ENCODE measurements around the gene CFAP20DC. TPM values are rescaled to one million over a fixed set of nuclear protein-coding genes. Genes with fewer than 3 reads are reported as not detected.
A peak's percentile ranks its signal among the peaks of the same experiment; 100 is the strongest.
"Not testable (repeated sequence)": the region's sequence is repeated elsewhere in the genome, so short reads cannot be mapped to it uniquely, and the experiment has no call there.

CFAP20DC gene
- 1.6 TPM for total RNA-seq

GRCh38 chr3:59049671-59050331, at the start of gene CFAP20DC:
TSS of gene CFAP20DC (minus strand) at chr3:59050025. CDS start at chr3:59049631, 394 bp downstream.
- no peaks in the 10 kb centered on the region for H3K36me3 ChIP-seq (ENCODE audit: control insufficient read depth in 3 of 3, insufficient read depth in 3 of 3, low read length in 3 of 3)
- H3K27me3 ChIP-seq (ENCODE audit: control insufficient read depth in 3 of 3, insufficient read depth in 3 of 3, low read length in 3 of 3), result no peaks in the 10 kb centered on the region
- H3K9ac ChIP-seq (ENCODE audit: low read depth in 1 of 3, low read length in 3 of 3), result peak within 1 kb of the TSS; percentile 38 to 47 (median 42)
- H3K27ac ChIP-seq (ENCODE audit: low read depth, low read length), result no peak within 1 kb of the TSS
- H3K4me1 ChIP-seq (ENCODE audit: control insufficient read depth in 3 of 3, insufficient read depth in 3 of 3, low read length in 3 of 3), result no peaks in the 10 kb centered on the region
- H3K4me3 ChIP-seq (ENCODE audit: low read length in 3 of 3), result peak within 1 kb of the TSS; percentile 59 to 74 (median 64)
- H3K9me3 ChIP-seq (ENCODE audit: control insufficient read depth in 3 of 3, low read length in 3 of 3), result no peaks in the 10 kb centered on the region

- H3K9me3 ChIP-seq (ENCODE audit: control insufficient read depth in 3 of 3, low read length in 3 of 3); H3K4me1 ChIP-seq (ENCODE audit: control insufficient read depth in 3 of 3, insufficient read depth in 3 of 3, low read length in 3 of 3); H3K36me3 ChIP-seq (ENCODE audit: control insufficient read depth in 3 of 3, insufficient read depth in 3 of 3, low read length in 3 of 3); H3K27ac ChIP-seq (ENCODE audit: low read depth, low read length); H3K9ac ChIP-seq (ENCODE audit: low read depth in 1 of 3, low read length in 3 of 3); H3K4me3 ChIP-seq (ENCODE audit: low read length in 3 of 3); H3K27me3 ChIP-seq (ENCODE audit: control insufficient read depth in 3 of 3, insufficient read depth in 3 of 3, low read length in 3 of 3): not testable (repeated sequence)
These were observed 48.7 kb upstream of the CFAP20DC start for GRCh38 chr3:59098516-59098915.

DNA sequence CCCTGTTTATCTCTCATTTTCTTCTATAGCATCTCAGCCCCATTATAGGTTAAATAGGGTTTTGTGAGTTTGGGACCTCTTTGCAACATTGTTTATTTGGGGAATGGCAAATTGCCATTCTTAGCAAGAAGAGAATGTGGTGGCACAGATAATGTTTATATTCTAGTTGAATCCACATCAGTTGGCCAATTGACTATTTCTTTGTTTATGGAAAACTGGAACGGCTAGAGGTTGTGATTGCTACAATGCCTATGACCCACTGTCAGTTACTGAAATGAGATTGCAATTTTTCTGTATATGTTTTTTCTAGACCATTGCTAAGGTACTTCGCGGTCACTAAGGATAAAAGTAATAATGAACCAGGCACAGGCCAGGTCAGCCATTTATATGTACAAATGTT, 44.6 kb upstream of the CFAP20DC start:
- no peak overlapping the region for H3K27ac ChIP-seq (ENCODE audit: low read depth, low read length)
- H3K9ac ChIP-seq (ENCODE audit: low read depth in 1 of 3, low read length in 3 of 3), result no peak overlapping the region
- H3K4me3 ChIP-seq (ENCODE audit: low read length in 3 of 3), result no peak overlapping the region
- H3K4me1 ChIP-seq (ENCODE audit: control insufficient read depth in 3 of 3, insufficient read depth in 3 of 3, low read length in 3 of 3), result no peaks in the 10 kb centered on the region
- H3K36me3 ChIP-seq (ENCODE audit: control insufficient read depth in 3 of 3, insufficient read depth in 3 of 3, low read length in 3 of 3), result no peaks in the 10 kb centered on the region
- no peaks in the 10 kb centered on the region for H3K9me3 ChIP-seq (ENCODE audit: control insufficient read depth in 3 of 3, low read length in 3 of 3)
- no peaks in the 10 kb centered on the region for H3K27me3 ChIP-seq (ENCODE audit: control insufficient read depth in 3 of 3, insufficient read depth in 3 of 3, low read length in 3 of 3)

- no peak overlapping the region for H3K4me3 ChIP-seq (ENCODE audit: low read length in 3 of 3)
- no peak overlapping the region for H3K27ac ChIP-seq (ENCODE audit: low read depth, low read length)
- H3K9ac ChIP-seq (ENCODE audit: low read depth in 1 of 3, low read length in 3 of 3), result no peak overlapping the region
- no peaks in the 10 kb centered on the region for H3K36me3 ChIP-seq (ENCODE audit: control insufficient read depth in 3 of 3, insufficient read depth in 3 of 3, low read length in 3 of 3)
- H3K4me1 ChIP-seq (ENCODE audit: control insufficient read depth in 3 of 3, insufficient read depth in 3 of 3, low read length in 3 of 3), result no peaks in the 10 kb centered on the region
- no peaks in the 10 kb centered on the region for H3K27me3 ChIP-seq (ENCODE audit: control insufficient read depth in 3 of 3, insufficient read depth in 3 of 3, low read length in 3 of 3)
- no peaks in the 10 kb centered on the region for H3K9me3 ChIP-seq (ENCODE audit: control insufficient read depth in 3 of 3, low read length in 3 of 3)
These were observed 43.7 kb upstream of the CFAP20DC start for GRCh38 chr3:59093521-59093920.

GRCh38 chr3:59088761-59089160, 38.9 kb upstream of the CFAP20DC start:
- Histone ChIP-seq H3K27me3 (ENCODE audit: control insufficient read depth in 3 of 3, insufficient read depth in 3 of 3, low read length in 3 of 3) (no peaks in the 10 kb centered on the region), H3K9me3 (ENCODE audit: control insufficient read depth in 3 of 3, low read length in 3 of 3) (no peaks in the 10 kb centered on the region), H3K4me1 (ENCODE audit: control insufficient read depth in 3 of 3, insufficient read depth in 3 of 3, low read length in 3 of 3) (no peaks in the 10 kb centered on the region), H3K9ac (ENCODE audit: low read depth in 1 of 3, low read length in 3 of 3) (no peak overlapping the region), H3K4me3 (ENCODE audit: low read length in 3 of 3) (no peak overlapping the region), H3K27ac (ENCODE audit: low read depth, low read length) (no peak overlapping the region), H3K36me3 (ENCODE audit: control insufficient read depth in 3 of 3, insufficient read depth in 3 of 3, low read length in 3 of 3) (no peaks in the 10 kb centered on the region)

DNA sequence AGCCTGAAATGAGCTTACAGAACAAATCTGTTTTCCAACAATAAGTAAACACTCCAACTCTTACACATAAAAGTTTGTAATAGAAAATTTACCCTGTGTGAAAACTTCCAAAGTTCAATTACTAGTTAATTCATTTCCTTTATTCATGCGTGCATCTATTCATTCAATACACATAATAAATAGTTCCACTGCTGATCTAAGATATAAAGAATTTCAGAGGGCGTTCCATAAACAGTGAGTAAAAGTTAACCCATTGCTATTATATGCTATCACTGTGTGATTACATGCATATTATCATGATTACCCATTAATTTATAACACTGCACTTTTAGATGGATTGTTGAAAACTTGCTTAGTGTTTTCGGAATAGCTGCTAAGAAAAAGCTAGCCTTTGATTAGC, 36.2 kb upstream of the CFAP20DC start:
- Histone ChIP-seq H3K9me3 (ENCODE audit: control insufficient read depth in 3 of 3, low read length in 3 of 3) (no peaks in the 10 kb centered on the region), H3K4me3 (ENCODE audit: low read length in 3 of 3) (no peak overlapping the region), H3K36me3 (ENCODE audit: control insufficient read depth in 3 of 3, insufficient read depth in 3 of 3, low read length in 3 of 3) (no peaks in the 10 kb centered on the region), H3K9ac (ENCODE audit: low read depth in 1 of 3, low read length in 3 of 3) (no peak overlapping the region), H3K27me3 (ENCODE audit: control insufficient read depth in 3 of 3, insufficient read depth in 3 of 3, low read length in 3 of 3) (no peaks in the 10 kb centered on the region), H3K27ac (ENCODE audit: low read depth, low read length) (no peak overlapping the region), H3K4me1 (ENCODE audit: control insufficient read depth in 3 of 3, insufficient read depth in 3 of 3, low read length in 3 of 3) (no peaks in the 10 kb centered on the region)

GRCh38 chr3:59084583-59084982, 34.8 kb upstream of the CFAP20DC start:
- Histone ChIP-seq H3K27ac (ENCODE audit: low read depth, low read length) (no peak overlapping the region), H3K27me3 (ENCODE audit: control insufficient read depth in 3 of 3, insufficient read depth in 3 of 3, low read length in 3 of 3) (no peaks in the 10 kb centered on the region), H3K9me3 (ENCODE audit: control insufficient read depth in 3 of 3, low read length in 3 of 3) (no peaks in the 10 kb centered on the region), H3K4me3 (ENCODE audit: low read length in 3 of 3) (no peak overlapping the region), H3K36me3 (ENCODE audit: control insufficient read depth in 3 of 3, insufficient read depth in 3 of 3, low read length in 3 of 3) (no peaks in the 10 kb centered on the region), H3K9ac (ENCODE audit: low read depth in 1 of 3, low read length in 3 of 3) (no peak overlapping the region), H3K4me1 (ENCODE audit: control insufficient read depth in 3 of 3, insufficient read depth in 3 of 3, low read length in 3 of 3) (no peaks in the 10 kb centered on the region)

DNA sequence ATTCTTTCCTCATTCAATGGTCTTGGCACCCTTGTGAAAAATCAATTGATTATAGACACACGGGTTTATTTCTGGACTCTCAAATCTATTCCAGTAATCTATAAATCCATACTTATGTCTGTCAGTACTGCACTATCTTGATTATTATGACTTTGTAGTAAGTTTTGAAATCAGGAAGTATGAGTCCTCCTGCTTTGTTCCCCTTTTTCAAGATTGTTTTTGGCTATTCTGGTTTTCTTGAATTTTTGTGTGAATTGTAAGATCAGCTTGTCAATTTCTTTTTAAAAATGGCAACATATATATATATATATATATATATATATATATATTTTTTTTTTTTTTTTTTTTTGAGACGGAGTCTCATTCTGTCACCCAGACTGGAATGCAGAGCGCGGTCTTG, 32.3 kb upstream of the CFAP20DC start:
- Histone ChIP-seq H3K4me3 (ENCODE audit: low read length in 3 of 3) (no peak overlapping the region), H3K36me3 (ENCODE audit: control insufficient read depth in 3 of 3, insufficient read depth in 3 of 3, low read length in 3 of 3) (no peaks in the 10 kb centered on the region), H3K9me3 (ENCODE audit: control insufficient read depth in 3 of 3, low read length in 3 of 3) (no peaks in the 10 kb centered on the region), H3K9ac (ENCODE audit: low read depth in 1 of 3, low read length in 3 of 3) (no peak overlapping the region), H3K4me1 (ENCODE audit: control insufficient read depth in 3 of 3, insufficient read depth in 3 of 3, low read length in 3 of 3) (no peaks in the 10 kb centered on the region), H3K27me3 (ENCODE audit: control insufficient read depth in 3 of 3, insufficient read depth in 3 of 3, low read length in 3 of 3) (no peaks in the 10 kb centered on the region), H3K27ac (ENCODE audit: low read depth, low read length) (no peak overlapping the region)

GRCh38 chr3:59081071-59081470, 31.2 kb upstream of the CFAP20DC start:
- Histone ChIP-seq H3K4me3 (ENCODE audit: low read length in 3 of 3) (no peak overlapping the region), H3K36me3 (ENCODE audit: control insufficient read depth in 3 of 3, insufficient read depth in 3 of 3, low read length in 3 of 3) (no peaks in the 10 kb centered on the region)

DNA sequence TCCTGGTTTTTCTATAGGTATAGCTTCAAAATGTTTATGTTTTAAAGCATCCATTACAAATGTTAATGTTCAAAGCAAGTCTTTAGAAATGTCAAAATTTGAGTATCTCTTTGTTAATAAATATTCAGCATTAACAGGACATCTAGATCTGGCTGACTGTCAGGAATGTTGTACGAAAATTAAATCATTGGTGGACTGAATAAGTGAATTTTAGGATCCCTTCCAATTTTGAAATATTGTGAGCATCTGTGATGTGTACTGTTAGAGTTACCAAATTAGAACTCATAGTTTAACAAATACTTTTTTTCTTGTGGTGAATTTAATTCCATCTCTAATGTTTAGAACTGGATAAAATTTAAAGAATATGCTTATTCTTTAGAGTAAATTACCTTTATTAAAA, 30.1 kb upstream of the CFAP20DC start:
- no peaks in the 10 kb centered on the region for H3K36me3 ChIP-seq (ENCODE audit: control insufficient read depth in 3 of 3, insufficient read depth in 3 of 3, low read length in 3 of 3)
- no peak overlapping the region for H3K9ac ChIP-seq (ENCODE audit: low read depth in 1 of 3, low read length in 3 of 3)

More at GRCh38 chr3:59081071-59081470, 31.2 kb upstream of the CFAP20DC start:
- Histone ChIP-seq H3K27ac (ENCODE audit: low read depth, low read length) (no peak overlapping the region), H3K9me3 (ENCODE audit: control insufficient read depth in 3 of 3, low read length in 3 of 3) (no peaks in the 10 kb centered on the region), H3K9ac (ENCODE audit: low read depth in 1 of 3, low read length in 3 of 3) (no peak overlapping the region), H3K27me3 (ENCODE audit: control insufficient read depth in 3 of 3, insufficient read depth in 3 of 3, low read length in 3 of 3) (no peaks in the 10 kb centered on the region), H3K4me1 (ENCODE audit: control insufficient read depth in 3 of 3, insufficient read depth in 3 of 3, low read length in 3 of 3) (no peaks in the 10 kb centered on the region)

More for the DNA sequence above, 30.1 kb upstream of the CFAP20DC start:
- H3K27me3 ChIP-seq (ENCODE audit: control insufficient read depth in 3 of 3, insufficient read depth in 3 of 3, low read length in 3 of 3), result no peaks in the 10 kb centered on the region
- H3K9me3 ChIP-seq (ENCODE audit: control insufficient read depth in 3 of 3, low read length in 3 of 3), result no peaks in the 10 kb centered on the region
- H3K4me3 ChIP-seq (ENCODE audit: low read length in 3 of 3), result no peak overlapping the region
- no peak overlapping the region for H3K27ac ChIP-seq (ENCODE audit: low read depth, low read length)
- no peaks in the 10 kb centered on the region for H3K4me1 ChIP-seq (ENCODE audit: control insufficient read depth in 3 of 3, insufficient read depth in 3 of 3, low read length in 3 of 3)

All from skeletal muscle tissue (tissue), 4 donors.